Liver (tissue), 9 donors: Measurements from ENCODE around the gene ZNF891. TPM values are rescaled to one million over a fixed set of nuclear protein-coding genes. Genes with fewer than 3 reads are reported as not detected.

ENCODE experiments used
- DNase-seq: peaks from one replicate; pipeline ENCODE4 v3.0.0-alpha.2; 2017; ENCODE audit warnings: low spot score
- H3K27ac ChIP-seq, 2 donors: one replicate each; pipeline ENCODE4 v1.7.0; 2013; ENCODE audit warnings: inconsistent platforms in 2 of 2, low read length in 2 of 2, control low read depth in 1 of 2, low read depth in 1 of 2, mild to moderate bottlenecking in 1 of 2
- H3K27me3 ChIP-seq, 4 donors: one replicate each; pipeline versions ENCODE4 v1.6.1 to v1.7.0; 2013; ENCODE audit warnings: low read length in 3 of 4, inconsistent platforms in 1 of 4, mild to moderate bottlenecking in 1 of 4, moderate library complexity in 1 of 4; ENCODE audit not compliant: control insufficient read depth in 4 of 4, insufficient read depth in 4 of 4
- H3K36me3 ChIP-seq, 4 donors: one replicate each; pipeline versions ENCODE4 v1.6.1 to v1.7.0; 2013; ENCODE audit warnings: low read length in 3 of 4, mild to moderate bottlenecking in 3 of 4, low read depth in 1 of 4, moderate library complexity in 1 of 4; ENCODE audit not compliant: control insufficient read depth in 4 of 4, insufficient read depth in 3 of 4
- H3K4me1 ChIP-seq, 4 donors: one replicate each; pipeline versions ENCODE4 v1.6.1 to v1.7.0; 2013; ENCODE audit warnings: low read length in 3 of 4, mild to moderate bottlenecking in 3 of 4, moderate library complexity in 1 of 4; ENCODE audit not compliant: control insufficient read depth in 4 of 4, insufficient read depth in 4 of 4
- H3K4me3 ChIP-seq, 3 donors: one replicate each; pipeline versions ENCODE4 v1.6.1 to v1.7.0; 2013; ENCODE audit warnings: low read length in 3 of 3, control low read depth in 1 of 3, low read depth in 1 of 3, mild to moderate bottlenecking in 1 of 3
- H3K9ac ChIP-seq, 2 donors: one replicate each; pipeline ENCODE4 v1.7.0; 2013; ENCODE audit warnings: low read length in 2 of 2, mild to moderate bottlenecking in 2 of 2, moderate library complexity in 2 of 2, control low read depth in 1 of 2, low read depth in 1 of 2
- H3K9me3 ChIP-seq, 4 donors: one replicate each; pipeline versions ENCODE4 v1.6.1 to v1.7.0; 2013; ENCODE audit warnings: low read length in 3 of 4; ENCODE audit not compliant: control insufficient read depth in 4 of 4
- GABPA ChIP-seq, 2 donors: IDR thresholded peaks in 1 of 2; conservative IDR thresholded peaks in 1 of 2; 2 replicates each; pipeline ENCODE4 v1.6.1; 2016; ENCODE audit warnings: antibody characterized with exemption in 2 of 2, mild to moderate bottlenecking in 1 of 2, moderate library complexity in 1 of 2
- HNF4G ChIP-seq: IDR thresholded peaks from 2 replicates; pipeline ENCODE4 v1.6.1; 2016; ENCODE audit warnings: antibody characterized with exemption
- JUND ChIP-seq, 2 donors: IDR thresholded peaks; 2 replicates each; pipeline ENCODE4 v1.6.1; 2016; ENCODE audit warnings: antibody characterized with exemption in 2 of 2
- RAD21 ChIP-seq, 2 donors: IDR thresholded peaks; 2 replicates each; pipeline ENCODE4 v1.6.1; 2016; ENCODE audit warnings: antibody characterized with exemption in 2 of 2, mild to moderate bottlenecking in 2 of 2
- RXRA ChIP-seq, 2 donors: IDR thresholded peaks; 2 replicates each; pipeline ENCODE4 v1.6.1; 2017 to 2018; ENCODE audit warnings: antibody characterized with exemption in 2 of 2, mild to moderate bottlenecking in 1 of 2
- YY1 ChIP-seq: IDR thresholded peaks from 2 replicates; pipeline ENCODE4 v1.6.1; 2016; ENCODE audit warnings: antibody characterized with exemption, mild to moderate bottlenecking
- ZBTB33 ChIP-seq: IDR thresholded peaks from 2 replicates; pipeline ENCODE4 v1.6.1; 2016; ENCODE audit warnings: antibody characterized with exemption
- WGBS: extraction: QIAGEN DNeasy Blood & Tissue Kit; methylation state at CpG from one replicate; pipeline ENCODE4 v1.1.7; 2013; 5-methylcytosine and 5-hydroxymethylcytosine counted together
- polyA plus RNA-seq, 2 donors: library from polyadenylated mRNA; stranded (reverse) in 1 of 2; unstranded in 1 of 2; fragments of 200-250 nt in 1 of 2; fragments of >200 nt in 1 of 2; fragmentation: Nextera tagmentation in 1 of 2; extraction: Ambion mirVana in 1 of 2; gene quantifications; one replicate each; pipeline versions ENCODE4 v1.2.1 to v1.2.3, GENCODE V29; 2013 to 2015
- total RNA-seq, 2 donors: library from RNA; depleted of rRNA; stranded (reverse); fragments of >200 nt; gene quantifications; one replicate each; pipeline ENCODE4 v1.2.3, GENCODE V29; 2014
- TF ChIP-seq, protein P1 (sequence below): IDR thresholded peaks from 2 replicates; pipeline ENCODE4 v1.6.1; 2016; ENCODE audit warnings: antibody characterized with exemption, mild to moderate bottlenecking
- TF ChIP-seq, protein P2 (sequence below): IDR thresholded peaks from 2 replicates; pipeline ENCODE4 v1.6.1; 2016; ENCODE audit warnings: antibody characterized with exemption
- TF ChIP-seq, protein P3 (sequence below): IDR thresholded peaks from 2 replicates; pipeline ENCODE4 v1.6.1; 2016; ENCODE audit warnings: antibody characterized with exemption
- TF ChIP-seq, protein P4 (sequence below): fragments of 150-350 bp; IDR thresholded peaks from 2 replicates; pipeline ENCODE4 v1.5.1; 2017; ENCODE audit warnings: improper control_type of control experiment, low read depth, low read length; ENCODE audit not compliant: missing input control
- donor health status: healthy.
- donor health status: healthy.
- donor health status: healthy.
- donor health status: healthy.
- donor health status: healthy.

ZNF891 gene
- total and polyA plus RNA-seq, 4 donors, result 0.13 to 1.3 (median 0.45) TPM

- Histone ChIP-seq H3K4me1 (no peaks in the 10 kb centered on the region), H3K27ac (no peak overlapping the region), H3K9me3 (peaks cover 45 to 61% (median 54%) of the 10 kb centered on the region in 4 donors), H3K4me3 (peak overlapping the region in 2 of 3 donors; percentile 32 to 35), H3K9ac (no peak overlapping the region), H3K36me3 (no peaks in the 10 kb centered on the region), H3K27me3 (no peaks in the 10 kb centered on the region)
- TF ChIP-seq JUND (IDR thresholded peaks at IDR 0.05) (no peak), RAD21 (IDR thresholded peaks at IDR 0.05) (no peak), GABPA (IDR thresholded peaks at IDR 0.05 in 1 of 2, conservative IDR thresholded peaks at IDR 0.05 in 1 of 2) (no peak)
- WGBS, result 85% methylated on average over 2 of the region's 2 CpGs
- DNase-seq, result no peak
Observed at GRCh38 chr12:133073836-133074235, 56.2 kb downstream of the ZNF891 start.

DNA sequence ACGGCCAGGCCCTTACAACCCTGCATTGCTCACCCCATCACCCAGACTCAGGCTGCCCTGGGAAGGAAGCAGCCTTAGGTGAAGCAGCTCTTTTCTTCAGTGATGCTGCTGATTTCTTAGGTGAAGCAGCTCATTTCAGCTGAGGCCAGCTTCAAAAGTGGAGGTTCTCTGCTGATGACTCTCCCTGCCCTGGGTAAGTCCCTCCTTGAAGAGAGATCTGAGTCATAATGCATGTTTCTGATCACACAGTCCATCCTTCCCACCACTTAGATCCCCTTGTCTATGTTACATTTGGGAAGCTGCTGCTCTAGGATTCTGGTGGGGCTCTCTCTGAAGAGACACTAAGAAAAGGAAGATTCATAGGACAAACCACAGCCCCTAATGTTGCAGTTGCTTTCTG, 66.5 kb downstream of the ZNF891 start:
- Histone ChIP-seq H3K36me3 (peaks cover 0 to 3% (median 1%) of the 10 kb centered on the region in 4 donors), H3K4me1 (no peaks in the 10 kb centered on the region), H3K9ac (no peak overlapping the region), H3K27ac (no peak overlapping the region), H3K9me3 (peaks cover 52 to 95% (median 89%) of the 10 kb centered on the region in 4 donors), H3K27me3 (no peaks in the 10 kb centered on the region), H3K4me3 (peak overlapping the region in 2 of 3 donors; percentile 74 to 77)
- DNase-seq, result no peak
- TF ChIP-seq, protein P1, sequence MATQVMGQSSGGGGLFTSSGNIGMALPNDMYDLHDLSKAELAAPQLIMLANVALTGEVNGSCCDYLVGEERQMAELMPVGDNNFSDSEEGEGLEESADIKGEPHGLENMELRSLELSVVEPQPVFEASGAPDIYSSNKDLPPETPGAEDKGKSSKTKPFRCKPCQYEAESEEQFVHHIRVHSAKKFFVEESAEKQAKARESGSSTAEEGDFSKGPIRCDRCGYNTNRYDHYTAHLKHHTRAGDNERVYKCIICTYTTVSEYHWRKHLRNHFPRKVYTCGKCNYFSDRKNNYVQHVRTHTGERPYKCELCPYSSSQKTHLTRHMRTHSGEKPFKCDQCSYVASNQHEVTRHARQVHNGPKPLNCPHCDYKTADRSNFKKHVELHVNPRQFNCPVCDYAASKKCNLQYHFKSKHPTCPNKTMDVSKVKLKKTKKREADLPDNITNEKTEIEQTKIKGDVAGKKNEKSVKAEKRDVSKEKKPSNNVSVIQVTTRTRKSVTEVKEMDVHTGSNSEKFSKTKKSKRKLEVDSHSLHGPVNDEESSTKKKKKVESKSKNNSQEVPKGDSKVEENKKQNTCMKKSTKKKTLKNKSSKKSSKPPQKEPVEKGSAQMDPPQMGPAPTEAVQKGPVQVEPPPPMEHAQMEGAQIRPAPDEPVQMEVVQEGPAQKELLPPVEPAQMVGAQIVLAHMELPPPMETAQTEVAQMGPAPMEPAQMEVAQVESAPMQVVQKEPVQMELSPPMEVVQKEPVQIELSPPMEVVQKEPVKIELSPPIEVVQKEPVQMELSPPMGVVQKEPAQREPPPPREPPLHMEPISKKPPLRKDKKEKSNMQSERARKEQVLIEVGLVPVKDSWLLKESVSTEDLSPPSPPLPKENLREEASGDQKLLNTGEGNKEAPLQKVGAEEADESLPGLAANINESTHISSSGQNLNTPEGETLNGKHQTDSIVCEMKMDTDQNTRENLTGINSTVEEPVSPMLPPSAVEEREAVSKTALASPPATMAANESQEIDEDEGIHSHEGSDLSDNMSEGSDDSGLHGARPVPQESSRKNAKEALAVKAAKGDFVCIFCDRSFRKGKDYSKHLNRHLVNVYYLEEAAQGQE, result no peak
- TF ChIP-seq RXRA (IDR thresholded peaks at IDR 0.05) (no peak), RAD21 (IDR thresholded peaks at IDR 0.05) (no peak), YY1 (no peak), JUND (IDR thresholded peaks at IDR 0.05) (no peak)
- TF ChIP-seq, protein P2, sequence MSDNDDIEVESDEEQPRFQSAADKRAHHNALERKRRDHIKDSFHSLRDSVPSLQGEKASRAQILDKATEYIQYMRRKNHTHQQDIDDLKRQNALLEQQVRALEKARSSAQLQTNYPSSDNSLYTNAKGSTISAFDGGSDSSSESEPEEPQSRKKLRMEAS, result no peak
- TF ChIP-seq, protein P3, sequence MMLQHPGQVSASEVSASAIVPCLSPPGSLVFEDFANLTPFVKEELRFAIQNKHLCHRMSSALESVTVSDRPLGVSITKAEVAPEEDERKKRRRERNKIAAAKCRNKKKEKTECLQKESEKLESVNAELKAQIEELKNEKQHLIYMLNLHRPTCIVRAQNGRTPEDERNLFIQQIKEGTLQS, result no peak
- TF ChIP-seq, protein P4, sequence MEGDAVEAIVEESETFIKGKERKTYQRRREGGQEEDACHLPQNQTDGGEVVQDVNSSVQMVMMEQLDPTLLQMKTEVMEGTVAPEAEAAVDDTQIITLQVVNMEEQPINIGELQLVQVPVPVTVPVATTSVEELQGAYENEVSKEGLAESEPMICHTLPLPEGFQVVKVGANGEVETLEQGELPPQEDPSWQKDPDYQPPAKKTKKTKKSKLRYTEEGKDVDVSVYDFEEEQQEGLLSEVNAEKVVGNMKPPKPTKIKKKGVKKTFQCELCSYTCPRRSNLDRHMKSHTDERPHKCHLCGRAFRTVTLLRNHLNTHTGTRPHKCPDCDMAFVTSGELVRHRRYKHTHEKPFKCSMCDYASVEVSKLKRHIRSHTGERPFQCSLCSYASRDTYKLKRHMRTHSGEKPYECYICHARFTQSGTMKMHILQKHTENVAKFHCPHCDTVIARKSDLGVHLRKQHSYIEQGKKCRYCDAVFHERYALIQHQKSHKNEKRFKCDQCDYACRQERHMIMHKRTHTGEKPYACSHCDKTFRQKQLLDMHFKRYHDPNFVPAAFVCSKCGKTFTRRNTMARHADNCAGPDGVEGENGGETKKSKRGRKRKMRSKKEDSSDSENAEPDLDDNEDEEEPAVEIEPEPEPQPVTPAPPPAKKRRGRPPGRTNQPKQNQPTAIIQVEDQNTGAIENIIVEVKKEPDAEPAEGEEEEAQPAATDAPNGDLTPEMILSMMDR, result no peak
- 98% methylated on average over 1 of the region's 1 CpG for WGBS

- TF ChIP-seq, protein P2, result no peak
- TF ChIP-seq GABPA (IDR thresholded peaks at IDR 0.05 in 1 of 2, conservative IDR thresholded peaks at IDR 0.05 in 1 of 2) (no peak), ZBTB33 (no peak), YY1 (no peak), HNF4G (no peak)
- peaks cover 53 to 97% (median 93%) of the 10 kb centered on the region in 4 donors for H3K9me3 ChIP-seq
- DNase-seq, result no peak
- 98% methylated on average over 1 of the region's 1 CpG for WGBS
- peaks cover 2 to 15% (median 10%) of the 10 kb centered on the region in 4 donors for H3K36me3 ChIP-seq
- no peak overlapping the region for H3K9ac ChIP-seq
- H3K27me3 ChIP-seq, result no peaks in the 10 kb centered on the region
- no peaks in the 10 kb centered on the region for H3K4me1 ChIP-seq
- no peak overlapping the region for H3K27ac ChIP-seq
- peak overlapping the region in 2 of 3 donors; percentile 74 to 77 for H3K4me3 ChIP-seq
Observed at GRCh38 chr12:133061954-133062353, 68.1 kb downstream of the ZNF891 start.
